ENCODE measurements around the gene HECA.
"Not testable (repeated sequence)": the region's sequence is repeated elsewhere in the genome, so short reads cannot be mapped to it uniquely, and the experiment has no call there.

Gene HECA

DNA sequence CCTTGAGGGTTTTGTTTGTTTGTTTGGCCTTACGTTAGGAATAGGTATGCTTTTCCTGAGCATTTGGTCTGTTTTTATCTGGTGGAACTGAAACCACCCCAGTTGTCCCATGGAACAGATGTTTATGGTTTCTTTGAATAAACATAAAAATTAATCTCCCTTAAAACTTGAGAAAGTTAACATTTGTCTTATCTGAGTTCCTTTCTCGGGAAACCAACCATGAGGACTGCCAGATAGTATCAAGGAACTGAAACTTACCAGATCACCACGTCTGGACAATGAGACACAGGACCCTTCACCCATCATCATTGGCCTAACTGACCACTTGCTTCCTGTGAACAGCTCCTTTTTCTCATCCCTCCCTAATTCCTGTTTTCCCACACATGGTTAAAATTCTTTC is 15.3 kb upstream of the HECA start:
- peaks cover 14% of the 10 kb centered on the region; the same call in 1 of the 2 replicates for H3K9me3 ChIP-seq (ENCODE audit: insufficient read depth, low read depth, low read length)
- no peaks in the 10 kb centered on the region for H3K36me3 ChIP-seq (ENCODE audit: insufficient read depth, low read depth, low read length)
- H3K27ac ChIP-seq (ENCODE audit: low read length) = no peak overlapping the region
- H3K4me3 ChIP-seq (ENCODE audit: low read length) = no peak overlapping the region
- H3K4me1 ChIP-seq (ENCODE audit: insufficient read depth, low read length) = no peaks in the 10 kb centered on the region
- no peaks in the 10 kb centered on the region for H3K27me3 ChIP-seq (ENCODE audit: insufficient read depth, low read length)
- no peak overlapping the region for H3K9ac ChIP-seq (ENCODE audit: low read depth, low read length)

DNA sequence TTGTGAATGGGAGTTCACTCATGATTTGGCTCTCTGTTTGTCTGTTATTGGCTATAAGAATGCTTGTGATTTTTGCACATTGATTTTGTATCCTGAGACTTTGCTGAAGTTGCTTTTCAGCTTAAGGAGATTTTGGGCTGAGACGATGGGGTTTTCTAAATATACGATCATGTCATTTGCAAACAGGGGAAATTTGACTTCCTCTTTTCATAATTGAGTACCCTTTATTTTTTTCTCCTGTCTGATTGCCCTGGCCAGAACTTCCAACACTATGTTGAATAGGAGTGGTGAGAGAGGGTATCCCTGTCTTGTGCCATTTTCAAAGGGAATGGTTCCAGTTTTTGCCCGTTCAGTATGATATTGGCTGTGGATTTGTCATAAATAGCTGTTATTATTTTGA is 12.1 kb upstream of the HECA start:
- H3K9ac ChIP-seq (ENCODE audit: low read depth, low read length); H3K27me3 ChIP-seq (ENCODE audit: insufficient read depth, low read length); H3K4me3 ChIP-seq (ENCODE audit: low read length); H3K36me3 ChIP-seq (ENCODE audit: insufficient read depth, low read depth, low read length); H3K4me1 ChIP-seq (ENCODE audit: insufficient read depth, low read length); H3K27ac ChIP-seq (ENCODE audit: low read length): not testable (repeated sequence)
- H3K9me3 ChIP-seq (ENCODE audit: insufficient read depth, low read depth, low read length) = peaks cover 14% of the 10 kb centered on the region; the same call in 1 of the 2 replicates

DNA sequence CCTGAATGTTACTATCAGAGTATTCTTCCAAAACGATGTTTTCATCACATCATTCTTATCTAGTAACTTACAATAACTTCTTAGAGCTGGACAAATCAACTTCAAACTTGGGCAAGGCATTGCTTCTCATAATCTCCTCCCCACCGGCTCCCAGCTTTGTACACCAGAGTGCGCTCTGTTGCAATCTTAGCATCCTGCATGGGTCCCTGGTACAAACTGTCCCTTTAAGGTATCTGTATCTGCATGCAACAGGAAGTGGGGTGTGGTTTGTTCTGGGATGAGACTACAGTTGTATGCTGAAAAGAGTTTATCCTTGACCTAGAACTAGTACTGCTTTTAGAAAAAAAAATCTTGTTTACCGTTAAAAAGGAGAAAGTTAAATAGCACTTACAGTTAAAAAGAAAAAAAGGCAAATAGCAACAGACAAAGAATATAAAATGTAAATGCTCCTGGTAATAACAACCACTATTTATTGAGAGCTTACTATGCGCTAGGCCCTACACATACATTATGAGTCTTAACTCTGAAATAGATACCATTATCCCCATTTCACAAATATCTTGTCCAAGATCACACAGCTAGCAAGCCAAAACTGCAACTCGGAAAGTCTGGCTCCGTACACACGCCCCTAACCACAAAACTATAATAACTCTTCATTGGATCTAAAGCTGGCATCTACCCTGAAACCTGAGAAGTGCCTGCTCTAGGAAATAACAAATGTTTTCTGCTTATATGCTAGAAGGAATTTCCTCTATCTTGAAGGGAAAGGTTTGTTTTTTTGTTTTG is 9.8 kb upstream of the HECA start:
- Histone ChIP-seq H3K4me3 (ENCODE audit: low read length) (no peak overlapping the region), H3K9ac (ENCODE audit: low read depth, low read length) (no peak overlapping the region), H3K36me3 (ENCODE audit: insufficient read depth, low read depth, low read length) (no peaks in the 10 kb centered on the region), H3K9me3 (ENCODE audit: insufficient read depth, low read depth, low read length) (peaks cover under 1% of the 10 kb centered on the region; the same call in 1 of the 2 replicates), H3K4me1 (ENCODE audit: insufficient read depth, low read length) (no peaks in the 10 kb centered on the region), H3K27me3 (ENCODE audit: insufficient read depth, low read length) (no peaks in the 10 kb centered on the region), H3K27ac (ENCODE audit: low read length) (no peak overlapping the region)

DNA sequence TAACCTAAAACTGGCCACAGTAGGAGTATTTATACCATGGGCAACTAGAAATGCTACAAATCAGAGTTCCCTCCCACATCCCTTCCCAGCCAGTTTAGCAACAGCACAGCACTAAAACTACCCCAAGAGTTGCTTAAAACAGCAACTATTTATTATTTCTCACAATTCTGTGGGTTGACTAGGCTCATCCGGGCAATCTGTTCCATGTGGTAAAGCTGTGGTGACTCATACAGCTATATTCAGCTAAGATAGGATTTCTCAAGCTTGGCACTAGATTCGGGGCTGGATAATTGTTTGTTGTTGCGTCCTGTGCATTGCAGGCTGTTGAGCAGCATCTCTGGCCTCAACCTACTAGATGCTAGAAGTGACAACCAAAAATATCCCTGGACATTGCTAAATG is 8.6 kb upstream of the HECA start:
- Histone ChIP-seq H3K27ac (ENCODE audit: low read length) (no peak overlapping the region), H3K9me3 (ENCODE audit: insufficient read depth, low read depth, low read length) (no peaks in the 10 kb centered on the region), H3K9ac (ENCODE audit: low read depth, low read length) (no peak overlapping the region), H3K36me3 (ENCODE audit: insufficient read depth, low read depth, low read length) (no peaks in the 10 kb centered on the region), H3K27me3 (ENCODE audit: insufficient read depth, low read length) (no peaks in the 10 kb centered on the region), H3K4me1 (ENCODE audit: insufficient read depth, low read length) (no peaks in the 10 kb centered on the region), H3K4me3 (ENCODE audit: low read length) (no peak overlapping the region)

DNA sequence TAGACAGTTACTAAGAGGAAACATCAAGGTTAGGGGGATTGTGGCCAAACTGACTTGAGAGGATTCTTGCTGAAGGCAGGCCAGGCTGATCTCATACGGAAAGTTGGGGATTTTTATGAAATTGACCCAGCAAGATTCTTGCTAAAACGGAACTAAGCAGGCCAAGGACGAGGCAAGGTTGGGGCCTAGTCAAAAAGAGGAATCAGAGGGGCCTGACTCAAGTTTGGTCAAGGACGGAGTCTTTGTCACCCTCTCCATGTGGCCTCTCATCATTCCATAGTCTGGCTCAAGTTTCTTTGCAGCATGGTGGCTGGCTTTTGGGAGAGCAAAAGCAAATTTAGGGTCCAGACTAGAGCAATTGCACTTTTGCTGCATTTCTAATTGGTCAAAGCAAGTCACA is 7.9 kb upstream of the HECA start:
- no peaks in the 10 kb centered on the region for H3K36me3 ChIP-seq (ENCODE audit: insufficient read depth, low read depth, low read length)
- no peaks in the 10 kb centered on the region for H3K9me3 ChIP-seq (ENCODE audit: insufficient read depth, low read depth, low read length)
- H3K27me3 ChIP-seq (ENCODE audit: insufficient read depth, low read length) = no peaks in the 10 kb centered on the region
- H3K9ac ChIP-seq (ENCODE audit: low read depth, low read length) = no peak overlapping the region
- H3K27ac ChIP-seq (ENCODE audit: low read length) = no peak overlapping the region
- H3K4me3 ChIP-seq (ENCODE audit: low read length) = no peak overlapping the region
- no peaks in the 10 kb centered on the region for H3K4me1 ChIP-seq (ENCODE audit: insufficient read depth, low read length)

DNA sequence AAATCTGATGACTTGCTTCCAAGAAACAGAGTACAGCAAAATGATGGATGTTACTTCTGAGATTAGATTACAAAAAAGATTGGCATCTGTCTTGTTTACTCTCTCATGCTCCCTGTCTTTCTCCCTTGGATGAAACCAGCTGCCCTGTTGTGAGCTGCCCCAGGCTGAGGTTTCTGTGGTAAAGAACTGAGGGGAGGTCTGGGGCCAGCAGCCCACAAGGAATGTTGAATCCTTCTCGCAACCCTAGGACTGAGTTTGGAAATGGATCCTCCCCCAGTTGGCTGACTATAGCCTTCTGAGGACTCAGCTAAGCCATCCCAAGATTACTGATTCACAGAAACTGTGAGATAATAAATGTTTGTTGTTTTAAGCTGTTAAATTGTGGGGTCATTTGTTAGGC is 5.6 kb upstream of the HECA start:
- Histone ChIP-seq H3K9ac (ENCODE audit: low read depth, low read length) (no peak overlapping the region), H3K9me3 (ENCODE audit: insufficient read depth, low read depth, low read length) (no peaks in the 10 kb centered on the region), H3K4me1 (ENCODE audit: insufficient read depth, low read length) (no peaks in the 10 kb centered on the region), H3K27ac (ENCODE audit: low read length) (no peak overlapping the region), H3K27me3 (ENCODE audit: insufficient read depth, low read length) (no peaks in the 10 kb centered on the region), H3K36me3 (ENCODE audit: insufficient read depth, low read depth, low read length) (no peaks in the 10 kb centered on the region), H3K4me3 (ENCODE audit: low read length) (no peak overlapping the region)

DNA sequence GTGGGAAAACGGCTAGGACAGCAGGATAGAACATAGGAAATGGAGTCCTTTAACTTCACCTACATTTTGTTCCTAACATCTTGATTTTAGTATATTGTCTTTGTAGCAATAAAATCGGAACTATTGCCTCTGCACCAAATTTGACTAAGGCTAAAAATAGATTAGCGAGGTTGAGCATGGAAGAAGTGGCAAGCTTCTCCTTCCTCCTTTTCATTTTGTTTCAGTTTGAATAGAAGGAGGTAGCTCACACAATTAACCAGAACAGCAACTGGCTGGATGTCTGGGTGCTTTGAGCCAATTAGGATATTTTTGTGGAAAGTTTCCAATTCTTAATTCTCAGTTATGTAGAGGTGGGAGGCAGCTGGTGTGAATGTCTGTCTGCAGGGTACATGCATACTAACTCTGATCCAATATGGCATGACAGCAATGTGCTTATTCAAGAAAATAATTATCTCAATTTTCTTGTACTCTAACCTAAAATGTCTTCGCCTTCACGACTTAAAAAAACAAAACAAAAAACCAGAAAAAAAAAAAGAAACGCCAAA is 3.1 kb upstream of the HECA start:
- no peak overlapping the region for H3K27ac ChIP-seq (ENCODE audit: low read length)
- H3K36me3 ChIP-seq (ENCODE audit: insufficient read depth, low read depth, low read length) = no peaks in the 10 kb centered on the region
- peaks cover 9% of the 10 kb centered on the region; the same call in 1 of the 2 replicates for H3K27me3 ChIP-seq (ENCODE audit: insufficient read depth, low read length)
- no peaks in the 10 kb centered on the region for H3K9me3 ChIP-seq (ENCODE audit: insufficient read depth, low read depth, low read length)
- no peak overlapping the region for H3K9ac ChIP-seq (ENCODE audit: low read depth, low read length)
- H3K4me1 ChIP-seq (ENCODE audit: insufficient read depth, low read length) = peaks cover 4% of the 10 kb centered on the region; the same call in 1 of the 2 replicates
- no peak overlapping the region for H3K4me3 ChIP-seq (ENCODE audit: low read length)

DNA sequence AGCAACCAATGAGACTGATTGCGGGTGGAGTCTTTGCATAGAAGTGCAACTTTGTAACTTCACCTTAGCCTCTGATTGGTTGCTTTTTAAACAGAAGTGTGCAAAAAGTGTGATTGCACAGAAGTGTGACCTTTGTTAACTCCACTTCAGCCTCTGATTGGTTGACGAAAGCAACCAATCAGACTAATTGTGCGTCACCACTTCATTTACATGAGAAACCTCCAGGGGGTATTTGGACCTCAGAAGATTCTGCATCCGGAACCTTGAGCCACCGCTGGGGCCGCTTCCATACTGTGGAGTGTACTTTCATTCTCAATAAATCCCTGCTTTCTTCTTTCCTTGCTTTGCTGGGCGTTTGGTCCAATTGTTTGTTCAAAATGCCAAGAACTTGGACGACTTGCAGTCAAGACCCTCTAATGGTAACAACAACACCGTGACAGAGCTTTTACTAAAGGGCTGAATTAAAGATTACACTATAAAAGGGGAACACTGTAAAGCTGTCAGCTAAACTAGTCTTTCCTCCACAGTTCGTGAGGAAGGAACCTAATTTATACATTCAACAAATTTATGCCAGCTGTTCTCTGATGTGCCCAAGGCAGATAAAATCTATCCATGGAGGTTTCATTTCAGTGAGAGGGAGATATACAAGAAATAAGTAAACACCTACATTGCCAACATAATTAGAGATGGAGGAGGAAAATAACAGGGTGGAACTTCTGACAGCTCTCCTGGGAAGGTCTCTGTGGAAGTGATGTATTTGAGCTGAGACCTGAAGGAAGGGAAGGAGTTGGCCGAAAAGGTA is 1.4 kb upstream of the HECA start:
- Histone ChIP-seq H3K4me1 (ENCODE audit: insufficient read depth, low read length) (peaks cover 4% of the 10 kb centered on the region; the same call in 1 of the 2 replicates), H3K27ac (ENCODE audit: low read length) (no peak overlapping the region), H3K9ac (ENCODE audit: low read depth, low read length) (no peak overlapping the region), H3K4me3 (ENCODE audit: low read length) (no peak overlapping the region), H3K36me3 (ENCODE audit: insufficient read depth, low read depth, low read length) (no peaks in the 10 kb centered on the region), H3K9me3 (ENCODE audit: insufficient read depth, low read depth, low read length) (no peaks in the 10 kb centered on the region), H3K27me3 (ENCODE audit: insufficient read depth, low read length) (peaks cover 9% of the 10 kb centered on the region; the same call in 1 of the 2 replicates)

DNA sequence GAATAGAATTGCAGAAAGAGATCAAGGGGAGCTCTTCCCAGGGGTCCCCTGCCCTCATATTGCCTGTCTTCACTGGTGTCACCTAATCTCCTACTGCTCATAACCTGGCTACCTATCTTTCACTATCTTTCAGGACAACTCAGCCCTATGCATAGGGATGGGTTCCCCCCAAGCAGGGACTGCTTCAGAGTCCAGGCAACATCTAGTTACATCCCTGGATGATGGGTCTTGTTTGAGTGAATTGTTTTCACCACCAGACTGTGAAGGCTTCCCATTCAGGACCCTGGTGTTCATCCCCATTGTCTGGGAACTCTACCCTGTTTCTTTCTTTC is 850 bp upstream of the HECA start:
- H3K27me3 ChIP-seq (ENCODE audit: insufficient read depth, low read length) = peaks cover 9% of the 10 kb centered on the region; the same call in 1 of the 2 replicates
- H3K36me3 ChIP-seq (ENCODE audit: insufficient read depth, low read depth, low read length) = no peaks in the 10 kb centered on the region
- H3K27ac ChIP-seq (ENCODE audit: low read length) = no peak overlapping the region
- no peak overlapping the region for H3K9ac ChIP-seq (ENCODE audit: low read depth, low read length)
- no peak overlapping the region for H3K4me3 ChIP-seq (ENCODE audit: low read length)
- peaks cover 4% of the 10 kb centered on the region; the same call in 1 of the 2 replicates for H3K4me1 ChIP-seq (ENCODE audit: insufficient read depth, low read length)
- no peaks in the 10 kb centered on the region for H3K9me3 ChIP-seq (ENCODE audit: insufficient read depth, low read depth, low read length)

DNA sequence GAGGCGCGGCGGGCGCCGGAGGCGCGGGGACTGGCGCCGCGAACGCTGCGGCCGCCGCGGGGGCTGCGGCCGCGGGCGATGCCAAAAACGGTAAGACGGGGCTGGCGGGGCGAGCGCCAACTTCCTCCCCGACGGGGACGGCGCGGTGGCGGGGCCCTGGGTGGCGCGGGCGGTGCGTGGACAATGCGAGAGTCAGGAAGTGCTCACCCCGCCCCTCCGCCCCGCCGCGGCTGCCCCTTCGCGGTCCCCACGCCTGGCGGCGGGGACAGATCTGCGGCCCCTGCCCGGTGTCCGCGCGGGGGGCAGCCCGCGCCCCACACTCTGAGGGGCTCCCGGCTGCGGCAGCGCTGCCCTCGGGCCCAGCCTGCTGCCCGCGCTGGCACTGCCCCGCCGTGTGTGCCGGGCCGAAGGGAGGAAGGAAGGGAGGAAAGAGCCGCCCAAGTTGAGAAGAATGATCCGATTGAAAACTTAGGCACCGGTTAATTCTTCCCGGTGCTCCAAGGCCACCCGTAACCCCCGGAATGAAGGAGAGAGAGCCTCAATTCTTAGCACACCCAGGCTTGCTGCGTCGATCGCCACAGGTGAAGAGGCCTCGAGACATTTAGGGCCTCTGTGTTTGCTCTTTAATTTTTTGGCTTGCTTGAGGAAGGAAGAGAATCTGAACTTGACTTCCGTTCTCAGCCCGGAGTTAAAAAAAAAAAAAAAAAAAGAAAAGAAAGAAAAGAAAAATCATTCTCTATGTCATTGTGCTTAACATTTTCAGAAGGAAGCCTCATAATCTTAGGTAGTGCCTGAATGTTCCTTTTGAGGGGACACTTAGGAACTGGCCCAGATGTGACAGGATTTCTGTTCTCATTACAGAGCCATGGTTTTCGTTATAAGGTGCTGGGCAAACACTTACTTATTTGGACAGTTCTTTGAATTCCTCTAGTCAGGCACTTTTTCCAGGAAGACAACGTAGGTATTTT is 982 bp downstream of the HECA start:
- H3K36me3 ChIP-seq (ENCODE audit: insufficient read depth, low read depth, low read length) = no peaks in the 10 kb centered on the region

DNA sequence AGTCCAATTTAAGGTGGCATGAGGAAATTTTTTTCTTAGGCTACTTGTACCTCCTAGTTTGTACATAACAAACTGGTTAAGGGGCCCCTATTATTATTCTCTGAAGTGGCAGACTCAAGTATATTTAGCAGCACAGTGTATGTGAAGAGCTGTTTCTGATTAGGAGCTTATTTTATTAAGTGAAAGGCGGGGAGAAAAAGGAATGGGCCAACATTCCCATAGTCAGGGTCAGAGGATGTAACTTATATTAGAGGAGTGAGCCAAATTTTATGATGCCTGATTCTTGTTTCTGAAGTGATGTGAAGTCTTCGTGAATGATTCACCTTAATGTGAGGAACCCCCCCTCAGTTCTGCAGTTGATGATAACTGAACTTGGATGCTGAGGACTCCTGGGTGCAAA is 2.8 kb downstream of the HECA start:
- Histone ChIP-seq H3K4me1 (ENCODE audit: insufficient read depth, low read length) (peaks cover 4% of the 10 kb centered on the region; the same call in 1 of the 2 replicates), H3K27ac (ENCODE audit: low read length) (no peak overlapping the region), H3K9ac (ENCODE audit: low read depth, low read length) (no peak overlapping the region), H3K4me3 (ENCODE audit: low read length) (no peak overlapping the region), H3K36me3 (ENCODE audit: insufficient read depth, low read depth, low read length) (no peaks in the 10 kb centered on the region), H3K27me3 (ENCODE audit: insufficient read depth, low read length) (peaks cover 9% of the 10 kb centered on the region; the same call in 1 of the 2 replicates), H3K9me3 (ENCODE audit: insufficient read depth, low read depth, low read length) (no peaks in the 10 kb centered on the region)

More for the DNA sequence above, 982 bp downstream of the HECA start:
- no peak overlapping the region for H3K27ac ChIP-seq (ENCODE audit: low read length)
- peak overlapping the region; percentile 45 for H3K9ac ChIP-seq (ENCODE audit: low read depth, low read length)
- H3K9me3 ChIP-seq (ENCODE audit: insufficient read depth, low read depth, low read length) = no peaks in the 10 kb centered on the region
- peaks cover 4% of the 10 kb centered on the region; the same call in 1 of the 2 replicates for H3K4me1 ChIP-seq (ENCODE audit: insufficient read depth, low read length)
- peaks cover 9% of the 10 kb centered on the region; the same call in 1 of the 2 replicates for H3K27me3 ChIP-seq (ENCODE audit: insufficient read depth, low read length)
- peak overlapping the region; percentile 71 for H3K4me3 ChIP-seq (ENCODE audit: low read length)

Measured in iPS-20b (cell line).